ENCODE results near the gene IRF3. TPM values are rescaled to one million over a fixed set of nuclear protein-coding genes. Genes with fewer than 3 reads are reported as not detected.

The IRF3 gene
- total RNA-seq, 2 donors from 2014 or later = 53.4 to 58.0 TPM

GRCh38 chr19:49646586-49646985 lies 19.1 kb downstream of the IRF3 start:
- DNase-seq (ENCODE audit: low spot score) = no peak
- Histone ChIP-seq H3K4me3 (no peak overlapping the region), H3K4me1 (replicated peaks) (peaks cover 13% of the 10 kb centered on the region), H3K27ac (no peak overlapping the region), H3K36me3 (peaks cover 4 to 12% of the 10 kb centered on the region in 2 donors), H3K9me3 (no peaks in the 10 kb centered on the region), H3K27me3 (replicated peaks; ENCODE audit: insufficient read depth) (no peaks in the 10 kb centered on the region)
- WGBS = 93% methylated on average over 17 of the region's 17 CpGs
- TF ChIP-seq POLR2A (IDR thresholded peaks at IDR 0.05) (no peak), POLR2AphosphoS5 (IDR thresholded peaks at IDR 0.05) (no peak)
- TF ChIP-seq, protein P1, sequence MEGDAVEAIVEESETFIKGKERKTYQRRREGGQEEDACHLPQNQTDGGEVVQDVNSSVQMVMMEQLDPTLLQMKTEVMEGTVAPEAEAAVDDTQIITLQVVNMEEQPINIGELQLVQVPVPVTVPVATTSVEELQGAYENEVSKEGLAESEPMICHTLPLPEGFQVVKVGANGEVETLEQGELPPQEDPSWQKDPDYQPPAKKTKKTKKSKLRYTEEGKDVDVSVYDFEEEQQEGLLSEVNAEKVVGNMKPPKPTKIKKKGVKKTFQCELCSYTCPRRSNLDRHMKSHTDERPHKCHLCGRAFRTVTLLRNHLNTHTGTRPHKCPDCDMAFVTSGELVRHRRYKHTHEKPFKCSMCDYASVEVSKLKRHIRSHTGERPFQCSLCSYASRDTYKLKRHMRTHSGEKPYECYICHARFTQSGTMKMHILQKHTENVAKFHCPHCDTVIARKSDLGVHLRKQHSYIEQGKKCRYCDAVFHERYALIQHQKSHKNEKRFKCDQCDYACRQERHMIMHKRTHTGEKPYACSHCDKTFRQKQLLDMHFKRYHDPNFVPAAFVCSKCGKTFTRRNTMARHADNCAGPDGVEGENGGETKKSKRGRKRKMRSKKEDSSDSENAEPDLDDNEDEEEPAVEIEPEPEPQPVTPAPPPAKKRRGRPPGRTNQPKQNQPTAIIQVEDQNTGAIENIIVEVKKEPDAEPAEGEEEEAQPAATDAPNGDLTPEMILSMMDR (IDR thresholded peaks at IDR 0.05) = no peak
- intact Hi-C loops (cut with DNase I) = no loop called here

DNA sequence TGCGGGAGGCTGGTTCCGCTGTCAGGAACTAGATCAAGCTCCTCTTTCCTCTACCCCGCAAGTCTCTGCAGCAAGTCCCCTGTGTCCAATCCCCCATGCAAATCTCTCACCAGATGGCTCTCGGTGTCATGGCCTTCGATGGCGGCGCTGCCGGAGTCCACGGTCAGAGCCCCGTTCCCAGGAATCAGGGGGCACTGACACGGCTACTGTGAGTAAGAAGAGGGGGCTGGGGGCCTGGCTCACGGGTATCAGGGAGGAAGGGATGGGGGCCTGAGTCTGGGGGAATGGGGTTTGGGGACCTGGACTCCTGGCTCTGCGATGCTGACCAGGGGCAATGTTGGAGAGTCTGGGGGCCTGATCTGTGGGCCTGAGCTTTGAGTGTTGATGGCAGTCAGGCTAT lies 19.7 kb downstream of the IRF3 start:
- H3K27ac ChIP-seq = no peak overlapping the region
- H3K4me3 ChIP-seq = no peak overlapping the region
- H3K36me3 ChIP-seq = peaks cover 4 to 6% of the 10 kb centered on the region in 2 donors
- intact Hi-C loops (cut with DNase I) = no loop called here
- H3K9me3 ChIP-seq = no peaks in the 10 kb centered on the region
- peaks cover 13% of the 10 kb centered on the region for H3K4me1 ChIP-seq (replicated peaks)
- whole genome bisulfite sequencing = 89% methylated on average over 13 of the region's 13 CpGs
- TF ChIP-seq POLR2A (IDR thresholded peaks at IDR 0.05) = no peak
- TF ChIP-seq, protein P1 (IDR thresholded peaks at IDR 0.05) = no peak
- TF ChIP-seq POLR2AphosphoS5 (IDR thresholded peaks at IDR 0.05) = no peak
- DNase-seq (ENCODE audit: low spot score) = no peak
- H3K27me3 ChIP-seq (replicated peaks; ENCODE audit: insufficient read depth) = no peaks in the 10 kb centered on the region

DNA sequence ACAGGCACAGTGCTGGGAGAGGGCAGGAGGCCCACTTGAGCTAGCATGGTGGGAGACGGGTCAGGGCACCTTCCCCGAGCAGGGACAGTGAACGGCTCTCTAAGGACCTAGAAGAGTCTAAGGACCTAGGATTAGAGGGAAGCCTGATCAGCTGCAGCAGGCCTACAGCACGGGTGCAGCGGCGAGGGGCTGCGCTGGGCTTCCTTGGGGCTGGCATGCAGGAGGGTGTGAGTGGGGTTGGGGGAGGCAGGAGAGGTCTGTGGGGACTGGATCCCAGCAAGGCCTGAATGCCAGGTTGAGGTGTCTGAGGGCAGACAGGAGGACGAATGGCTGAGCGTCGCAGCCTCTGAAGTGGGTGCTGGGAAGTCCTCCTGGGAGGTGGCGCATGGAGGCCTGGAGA lies 20.1 kb downstream of the IRF3 start:
- intact Hi-C loops (cut with DNase I) = no loop called here
- Histone ChIP-seq H3K4me1 (replicated peaks) (peaks cover 13% of the 10 kb centered on the region), H3K9me3 (no peaks in the 10 kb centered on the region), H3K36me3 (peaks cover 3 to 6% of the 10 kb centered on the region in 2 donors), H3K27ac (no peak overlapping the region), H3K4me3 (no peak overlapping the region), H3K27me3 (replicated peaks; ENCODE audit: insufficient read depth) (no peaks in the 10 kb centered on the region)
- DNase-seq (ENCODE audit: low spot score) = no peak
- TF ChIP-seq POLR2AphosphoS5 (IDR thresholded peaks at IDR 0.05) = no peak
- no peak for TF ChIP-seq POLR2A (IDR thresholded peaks at IDR 0.05)
- TF ChIP-seq, protein P1 (IDR thresholded peaks at IDR 0.05) = no peak
- 84% methylated on average over 11 of the region's 11 CpGs for WGBS

GRCh38 chr19:49643466-49643865 lies 22.2 kb downstream of the IRF3 start:
- no peak for DNase-seq (ENCODE audit: low spot score)
- H3K27ac ChIP-seq = no peak overlapping the region
- WGBS = 63% methylated on average over 2 of the region's 2 CpGs
- H3K27me3 ChIP-seq (replicated peaks; ENCODE audit: insufficient read depth) = no peaks in the 10 kb centered on the region
- intact Hi-C loops (cut with DNase I) = loop anchor here (2.0 kb wide), 1 partner anchor 33 kb away; the partner anchor contains the start of gene PRMT1
- peaks cover 18% of the 10 kb centered on the region for H3K4me1 ChIP-seq (replicated peaks)
- peaks cover 0 to 6% of the 10 kb centered on the region in 2 donors for H3K36me3 ChIP-seq
- no peaks in the 10 kb centered on the region for H3K9me3 ChIP-seq
- no peak overlapping the region for H3K4me3 ChIP-seq
- TF ChIP-seq POLR2A (IDR thresholded peaks at IDR 0.05) (no peak), POLR2AphosphoS5 (IDR thresholded peaks at IDR 0.05) (no peak)
- TF ChIP-seq, protein P1 (IDR thresholded peaks at IDR 0.05) = no peak

GRCh38 chr19:49642492-49643035 lies 23.1 kb downstream of the IRF3 start:
- WGBS = 7% methylated on average over 5 of the region's 5 CpGs
- DNase-seq (ENCODE audit: low spot score) = no peak
- H3K36me3 ChIP-seq = peaks cover 0 to 6% of the 10 kb centered on the region in 2 donors

More at GRCh38 chr19:49642492-49643035, 23.1 kb downstream of the IRF3 start:
- Histone ChIP-seq H3K4me1 (replicated peaks) (peaks cover 22% of the 10 kb centered on the region), H3K9me3 (no peaks in the 10 kb centered on the region), H3K27me3 (replicated peaks; ENCODE audit: insufficient read depth) (no peaks in the 10 kb centered on the region), H3K27ac (peak overlapping the region; percentile 91 to 97), H3K4me3 (peak overlapping the region; percentile 95 to 96)
- intact Hi-C loops (cut with DNase I) = loop anchor here (2.0 kb wide), 1 partner anchor 34 kb away; the partner anchor contains the start of gene PRMT1
- no peak for TF ChIP-seq POLR2A (IDR thresholded peaks at IDR 0.05)
- TF ChIP-seq, protein P1 (IDR thresholded peaks at IDR 0.05) = no peak
- TF ChIP-seq POLR2AphosphoS5 (IDR thresholded peaks at IDR 0.05) = no peak

All from prostate gland (tissue), 2 donors.